ENCODE measurements around the gene HS3ST3B1. TPM values are rescaled to one million over a fixed set of nuclear protein-coding genes. Genes with fewer than 3 reads are reported as not detected.

HS3ST3B1 gene
- total RNA-seq, 1 experiment from 2014 or later = 2.4 TPM

DNA sequence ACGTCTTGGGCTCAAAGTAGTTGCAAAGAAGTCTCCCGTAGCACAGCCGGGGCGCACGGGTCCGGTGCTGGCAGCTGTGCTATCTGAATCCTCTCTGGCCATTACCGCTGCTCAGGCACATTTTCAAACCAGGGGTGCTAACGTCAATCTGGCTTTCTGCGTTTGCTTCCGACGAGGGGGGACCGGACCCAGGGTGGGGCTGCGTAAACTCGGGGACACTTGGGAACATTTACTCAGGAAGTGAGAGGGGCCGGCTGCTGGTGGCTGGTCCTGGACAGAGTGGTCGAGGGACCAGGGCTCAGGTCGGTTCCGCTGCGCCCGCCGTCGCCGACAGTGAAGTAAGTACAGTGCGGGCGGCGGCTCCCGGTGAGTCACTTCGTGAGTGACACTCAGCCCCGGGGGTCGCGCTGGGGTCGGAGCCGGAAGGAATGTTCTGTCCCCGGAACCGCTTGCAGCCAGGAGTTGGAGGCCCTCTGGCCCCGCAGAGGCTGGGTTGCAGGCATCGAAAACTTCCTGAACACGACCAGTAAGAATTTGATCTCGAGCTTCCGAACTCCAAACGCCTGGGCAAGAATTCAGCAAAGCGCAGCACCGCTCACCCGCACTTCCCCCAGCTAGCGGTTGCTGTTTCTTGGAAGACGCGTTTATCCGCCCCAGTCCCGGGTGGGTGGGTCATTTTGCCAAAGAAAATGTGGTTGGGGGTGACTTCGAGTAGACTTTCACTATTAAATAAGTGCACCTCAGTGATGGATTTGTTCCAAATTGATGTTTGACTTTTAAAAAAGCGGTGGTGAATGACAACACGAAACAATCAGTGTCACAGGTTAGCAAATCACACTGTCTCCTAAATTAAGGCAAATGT is 1.4 kb upstream of the HS3ST3B1 start (continued):
- no peak for TF ChIP-seq CTCF (IDR thresholded peaks at IDR 0.05 in 2 of 3, conservative IDR thresholded peaks at IDR 0.05 in 1 of 3; ENCODE audit: borderline replicate concordance in 1 of 3, insufficient read depth in 1 of 3, low read depth in 2 of 3, low read length in 2 of 3)
- TF ChIP-seq FOSL1 (IDR thresholded peaks at IDR 0.05; ENCODE audit: low read depth) = no peak
- TF ChIP-seq, protein P1, sequence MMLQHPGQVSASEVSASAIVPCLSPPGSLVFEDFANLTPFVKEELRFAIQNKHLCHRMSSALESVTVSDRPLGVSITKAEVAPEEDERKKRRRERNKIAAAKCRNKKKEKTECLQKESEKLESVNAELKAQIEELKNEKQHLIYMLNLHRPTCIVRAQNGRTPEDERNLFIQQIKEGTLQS (IDR thresholded peaks at IDR 0.05) = no peak
- no peak for TF ChIP-seq YY1 (IDR thresholded peaks at IDR 0.05; ENCODE audit: extremely low read depth, insufficient replicate concordance, low read depth, low read length)
- TF ChIP-seq EZH2phosphoT487 (IDR thresholded peaks at IDR 0.05; ENCODE audit: borderline replicate concordance) = no peak
- no peak for TF ChIP-seq POLR2A (IDR thresholded peaks at IDR 0.05; ENCODE audit: borderline replicate concordance, extremely low read depth, insufficient read depth, insufficient read length)

- no TSS peak for BruUV-seq (replicated peaks)
- H3K27me3 ChIP-seq (ENCODE audit: insufficient read depth, low read length) = no peaks in the 10 kb centered on the region; the same call in 1 of the 2 replicates
- H3K4me1 ChIP-seq (ENCODE audit: control insufficient read depth in 1 of 2, insufficient read depth in 2 of 2, low read length in 2 of 2) = peaks cover 11 to 28% of the 10 kb centered on the region in 2 experiments; a peak in 3 of 4 replicates
- peak overlapping the region; percentile 45 to 59 for H3K4me3 ChIP-seq (replicated peaks in 1 of 2; ENCODE audit: low read depth in 1 of 2, low read length in 2 of 2)
- POLR2A ChIA-PET = interaction anchor here (1.2 kb wide), 2 partner anchors 14 to 102 kb away, joined by 3 to 4 read pairs; no protein-coding TSS in a partner anchor
- intact Hi-C loops (cut with micrococcal nuclease) = loop anchor here (1.0 to 10.0 kb wide), 5 partner anchors 257 to 1269 kb away; no protein-coding TSS in a partner anchor
- no peaks in the 10 kb centered on the region for H3K9me2 ChIP-seq (ENCODE audit: insufficient read depth)
- RAD21 ChIA-PET (ENCODE audit: low non-redundant PET in 1 of 2, low total read pairs in 2 of 2, uncharacterized antibody in 2 of 2, unreplicated experiment in 2 of 2) = interaction anchor here (0.5 to 1.0 kb wide), 5 partner anchors 96 to 706 kb away, joined by 3 to 4 read pairs (median 3); no protein-coding TSS in a partner anchor
- no peaks in the 10 kb centered on the region for H4K20me1 ChIP-seq (ENCODE audit: insufficient read depth)
- no peaks in the 10 kb centered on the region for H3K36me3 ChIP-seq (ENCODE audit: control insufficient read depth in 1 of 2, insufficient read depth in 2 of 2, low read length in 2 of 2)
- peak overlapping the region; percentile 89 for H3K4me2 ChIP-seq (ENCODE audit: low read length)
- CTCF ChIA-PET = interaction anchor here (0.7 to 3.3 kb wide), 9 partner anchors 10 to 963 kb away, joined by 3 to 38 read pairs (median 3); no protein-coding TSS in a partner anchor
- no peaks in the 10 kb centered on the region for H3K79me2 ChIP-seq (ENCODE audit: insufficient read depth, low read length)
- no peak overlapping the region for H2AFZ ChIP-seq (ENCODE audit: low read depth, low read length, poor library complexity, severe bottlenecking)
- peak; percentile 36; the same call in 1 of the 2 replicates for ATAC-seq
- H3K9ac ChIP-seq (ENCODE audit: low read length) = peak overlapping the region; percentile 49
- no peaks in the 10 kb centered on the region for H3K9me3 ChIP-seq (ENCODE audit: control insufficient read depth in 1 of 2, insufficient read depth in 1 of 2, low read depth in 1 of 2, low read length in 2 of 2)
- no peak for DNase-seq (ENCODE audit: low read depth, low spot score)
- H3K27ac ChIP-seq (ENCODE audit: low read depth, low read length) = peak overlapping the region; percentile 55; the same call in 1 of the 2 replicates
- TF ChIP-seq CTCF (IDR thresholded peaks at IDR 0.05 in 2 of 3, conservative IDR thresholded peaks at IDR 0.05 in 1 of 3; ENCODE audit: borderline replicate concordance in 1 of 3, insufficient read depth in 1 of 3, low read depth in 2 of 3, low read length in 2 of 3) (0 out of 6 replicates have a peak, but pooled peaks of 1 of the 3 experiments have one; percentile 15), EZH2phosphoT487 (IDR thresholded peaks at IDR 0.05; ENCODE audit: borderline replicate concordance) (no peak)
Observed at GRCh38 chr17:14301279-14302090, 604 bp downstream of the HS3ST3B1 start.
